HG03139 (cell line): ENCODE data around the gene TMEM107.

Experiments
- ATAC-seq: cut with Tn5 transposase; IDR thresholded peaks from one replicate; pipeline ENCODE4 v1.9.1; 2021; ENCODE audit not compliant: unreplicated experiment

The TMEM107 gene

DNA sequence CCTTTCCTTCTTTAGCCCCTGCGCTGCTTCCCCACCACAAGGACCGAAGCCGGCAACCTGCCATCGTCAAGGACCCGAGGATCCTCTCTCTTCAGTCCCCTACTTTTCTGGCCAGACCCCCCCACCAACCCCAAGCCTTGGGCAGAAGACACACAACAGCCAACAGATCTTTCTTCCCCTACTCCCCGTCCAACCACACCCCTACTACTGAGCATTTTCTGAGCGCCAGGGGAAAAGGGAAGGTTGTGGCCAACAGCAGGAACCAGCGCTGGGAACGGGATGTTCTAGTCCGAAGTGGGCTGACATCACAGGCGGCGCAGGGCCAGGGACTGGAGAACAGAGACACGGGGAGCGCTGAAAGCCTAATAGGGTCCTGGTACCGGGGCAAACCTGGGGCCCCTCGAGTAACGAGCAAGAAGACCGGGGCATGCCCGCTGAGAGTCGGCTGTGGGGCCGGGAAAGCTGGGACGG lies 24.5 kb downstream of the TMEM107 start:
- ATAC-seq, result no peak

GRCh38 chr17:8151120-8151640 lies 25.0 kb downstream of the TMEM107 start:
- ATAC-seq, result peak; percentile 34

DNA sequence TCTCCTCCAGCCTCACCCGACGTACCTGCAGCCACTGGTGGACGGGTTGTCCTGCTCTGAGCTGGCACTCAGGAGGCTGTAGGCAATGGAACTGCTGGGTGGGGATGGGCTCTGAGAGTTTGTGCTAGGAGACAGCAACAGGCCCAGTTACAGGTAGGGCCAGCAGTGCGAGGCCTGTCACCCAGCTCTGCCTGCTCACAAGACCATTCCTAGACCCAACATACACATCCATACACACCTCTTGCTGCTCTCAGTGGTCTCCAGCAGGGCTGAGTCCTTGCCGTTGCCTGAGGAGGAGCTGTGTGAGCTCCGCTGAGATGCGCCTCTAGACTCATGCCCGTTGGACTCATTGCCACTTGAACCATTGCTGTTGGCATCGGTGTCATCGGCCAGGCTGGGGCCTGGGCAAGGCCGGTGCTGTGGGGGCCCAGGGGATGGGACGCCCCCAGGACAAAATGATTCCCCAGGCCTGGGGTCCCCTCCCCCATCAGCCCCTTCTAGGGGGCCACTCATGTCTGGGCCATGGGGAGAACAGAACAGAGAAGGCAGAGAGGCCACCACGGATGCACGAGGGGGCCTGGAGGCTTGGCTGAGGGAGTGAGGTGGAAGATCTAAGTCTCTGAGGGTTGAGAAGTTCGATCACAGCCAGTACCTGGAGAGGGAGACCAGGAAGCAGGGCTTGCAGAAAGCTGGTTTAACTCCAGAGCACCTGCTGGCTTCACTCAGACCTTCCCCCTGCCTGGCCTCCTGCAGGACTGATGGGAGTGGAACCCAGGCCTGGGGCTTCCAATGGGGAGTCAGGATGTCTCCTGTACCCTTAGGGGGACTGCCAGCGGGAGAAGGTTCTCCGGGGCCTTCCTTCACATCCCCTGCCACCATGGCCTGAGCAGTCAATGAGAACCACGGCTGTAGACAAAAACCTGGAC lies 25.7 kb downstream of the TMEM107 start:
- no peak for ATAC-seq

- ATAC-seq, result no peak
Measured at GRCh38 chr17:8149419-8150193, 26.6 kb downstream of the TMEM107 start.

DNA sequence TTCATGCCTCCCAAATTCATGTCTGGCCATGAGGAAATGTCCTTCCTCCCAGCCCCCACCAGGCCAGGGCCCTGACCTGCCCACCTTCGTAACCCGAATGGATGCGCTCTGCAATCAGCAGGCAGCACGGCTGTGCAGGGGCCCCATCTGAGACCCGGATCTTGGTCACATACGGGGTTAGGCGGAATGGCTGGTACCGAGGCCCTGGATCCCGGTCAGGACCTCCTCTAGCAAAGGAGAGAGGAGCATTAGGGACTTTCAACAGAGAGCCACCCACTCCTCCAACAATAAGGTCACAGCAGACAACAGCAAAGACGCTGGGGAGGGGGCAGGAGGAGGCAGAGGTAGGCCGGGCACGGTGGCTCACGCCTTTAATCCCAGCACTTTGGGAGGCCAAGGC lies 27.6 kb downstream of the TMEM107 start:
- no peak for ATAC-seq

DNA sequence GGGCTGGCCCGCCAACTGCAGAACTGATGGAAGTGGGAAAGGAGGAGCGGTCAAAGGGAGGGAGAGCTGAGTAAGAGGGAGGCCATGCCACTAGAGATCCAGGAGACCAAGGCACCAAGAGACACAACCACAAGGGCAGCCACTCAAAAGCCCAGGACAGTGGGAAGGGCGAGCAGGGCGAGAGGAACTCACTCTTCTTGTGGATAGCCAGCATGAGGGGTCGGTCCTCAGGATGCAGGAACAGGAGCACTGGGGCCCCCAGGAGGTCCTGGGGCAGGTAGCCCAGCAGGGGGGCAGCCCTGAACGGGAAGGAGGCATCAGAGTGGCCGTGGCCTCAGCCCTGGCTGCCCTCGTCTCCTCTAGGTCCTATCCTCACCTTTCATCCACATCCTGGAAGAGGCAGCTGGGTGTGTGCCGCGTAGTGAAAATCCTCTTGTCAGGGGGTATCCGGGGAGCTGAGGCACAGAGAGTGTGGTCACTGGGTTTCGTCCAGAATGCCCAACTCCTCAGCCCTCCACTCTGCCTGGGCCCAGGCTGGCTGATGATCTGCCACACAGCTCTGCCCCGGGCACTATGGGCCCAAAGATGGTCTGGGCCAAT lies 28.3 kb downstream of the TMEM107 start:
- ATAC-seq, result no peak

DNA sequence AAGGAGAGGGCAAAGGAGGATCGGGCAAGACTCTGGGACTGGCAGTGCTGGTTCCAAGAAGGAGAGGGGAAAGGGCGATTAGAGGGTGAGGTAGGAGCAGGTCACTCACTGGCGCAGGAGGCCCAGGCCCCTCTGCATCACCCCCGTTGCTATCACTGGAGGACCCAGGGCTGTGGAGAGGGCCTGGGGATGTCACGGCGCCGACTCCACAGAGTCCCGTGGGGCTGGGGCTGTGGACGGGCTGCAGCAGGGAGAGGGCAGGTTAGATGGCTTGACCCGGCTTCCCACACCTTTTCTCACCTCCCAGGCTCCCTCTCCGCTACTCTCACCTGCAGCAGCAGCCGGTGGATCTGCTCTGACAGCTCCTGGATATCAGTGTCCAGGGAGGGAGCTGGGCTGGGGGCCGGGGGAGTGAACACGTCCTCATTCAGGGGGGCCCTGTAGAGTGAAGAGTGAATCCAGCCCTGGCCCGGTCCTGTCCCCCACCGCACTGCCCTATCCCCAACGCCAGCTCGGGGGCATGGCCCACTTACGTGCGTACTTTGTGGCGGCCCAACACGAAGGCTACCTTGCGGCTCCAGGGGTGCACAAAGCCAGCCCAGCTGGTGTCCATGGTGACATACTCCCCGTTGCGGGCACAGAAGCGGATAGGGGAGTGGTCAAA lies 28.9 kb downstream of the TMEM107 start:
- ATAC-seq, result no peak

DNA sequence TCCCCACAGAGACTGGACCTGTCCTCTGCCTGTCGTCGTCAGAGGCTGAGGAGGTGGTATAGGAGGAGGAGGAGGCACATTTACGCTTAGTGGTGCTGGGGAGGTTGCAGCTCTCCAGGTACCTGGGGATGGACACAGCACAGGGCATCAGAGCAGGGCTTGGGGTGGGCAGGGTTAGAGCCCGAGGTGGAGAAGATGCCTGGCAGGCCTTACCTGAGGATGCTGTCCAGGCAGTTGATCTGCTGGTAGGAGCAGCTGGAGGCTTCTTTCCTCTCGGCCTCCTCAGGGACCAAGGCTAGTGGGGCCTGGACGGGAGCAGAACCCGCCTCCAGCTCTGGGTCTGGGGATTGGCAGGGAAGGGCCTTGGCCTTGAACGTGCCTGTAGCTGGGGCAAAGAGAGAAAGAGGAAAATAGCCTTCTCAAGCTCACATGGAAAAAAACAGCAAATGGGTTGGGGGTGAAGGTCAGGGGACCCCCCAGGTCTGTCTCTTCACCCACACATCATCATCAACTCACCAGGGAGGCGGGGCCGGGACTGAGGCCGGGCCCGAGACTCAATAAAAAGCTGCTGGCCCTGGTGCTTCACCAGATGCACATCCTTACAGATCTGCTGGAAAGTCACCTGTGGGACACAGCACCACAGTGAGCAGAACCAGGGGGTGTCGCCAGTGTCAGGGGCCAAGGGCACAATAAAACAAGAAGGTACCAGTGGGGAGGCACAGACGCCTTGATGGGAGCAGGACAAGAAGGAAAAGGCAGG lies 29.6 kb downstream of the TMEM107 start:
- ATAC-seq, result no peak

GRCh38 chr17:8145811-8146210 lies 30.4 kb downstream of the TMEM107 start:
- no peak for ATAC-seq

DNA sequence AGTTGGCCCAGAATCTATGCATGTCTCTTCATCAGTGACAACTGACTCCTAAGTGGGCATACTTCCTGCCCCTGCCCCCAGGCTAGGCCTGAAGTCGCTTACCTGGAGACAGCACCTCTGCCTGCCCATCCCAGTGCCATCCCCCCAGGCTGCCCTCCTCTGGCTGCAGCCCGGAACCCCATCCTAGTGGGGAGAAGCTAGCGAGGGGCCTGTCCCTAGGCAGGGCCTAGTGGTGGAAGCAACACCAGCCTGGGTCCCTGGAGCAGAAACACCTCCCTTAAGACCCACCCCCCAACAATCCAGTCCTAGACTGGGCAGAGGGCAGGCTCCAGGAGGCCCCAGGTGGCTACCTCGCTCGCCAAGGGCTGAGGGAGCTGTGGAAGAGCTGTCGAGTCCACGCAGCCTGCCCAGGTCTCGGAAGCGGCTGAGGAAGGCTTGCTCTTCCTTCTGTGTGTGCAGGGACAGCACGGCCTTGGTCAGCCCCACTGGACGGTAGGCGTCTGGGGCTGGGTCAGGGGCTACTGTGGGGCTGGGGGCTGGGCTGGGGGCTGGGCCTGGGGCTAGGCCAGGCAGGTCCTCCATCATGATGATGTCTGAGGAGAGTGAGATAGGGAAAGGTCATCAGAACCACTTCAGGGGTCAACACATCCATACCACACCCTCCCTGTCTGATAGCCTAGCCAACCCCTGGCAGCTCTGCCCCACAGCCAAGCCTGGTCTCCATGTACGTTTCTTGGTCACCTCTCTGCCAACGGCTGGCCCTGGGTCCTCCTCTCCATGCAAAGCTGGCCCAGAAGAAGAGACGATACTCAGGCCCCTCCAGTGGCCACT lies 31.6 kb downstream of the TMEM107 start:
- no peak for ATAC-seq

GRCh38 chr17:8143581-8144400 lies 32.4 kb downstream of the TMEM107 start:
- no peak for ATAC-seq

GRCh38 chr17:8142887-8143580 lies 33.1 kb downstream of the TMEM107 start:
- no peak for ATAC-seq

- no peak for ATAC-seq
Measured at GRCh38 chr17:8142158-8142886, 33.9 kb downstream of the TMEM107 start.

DNA sequence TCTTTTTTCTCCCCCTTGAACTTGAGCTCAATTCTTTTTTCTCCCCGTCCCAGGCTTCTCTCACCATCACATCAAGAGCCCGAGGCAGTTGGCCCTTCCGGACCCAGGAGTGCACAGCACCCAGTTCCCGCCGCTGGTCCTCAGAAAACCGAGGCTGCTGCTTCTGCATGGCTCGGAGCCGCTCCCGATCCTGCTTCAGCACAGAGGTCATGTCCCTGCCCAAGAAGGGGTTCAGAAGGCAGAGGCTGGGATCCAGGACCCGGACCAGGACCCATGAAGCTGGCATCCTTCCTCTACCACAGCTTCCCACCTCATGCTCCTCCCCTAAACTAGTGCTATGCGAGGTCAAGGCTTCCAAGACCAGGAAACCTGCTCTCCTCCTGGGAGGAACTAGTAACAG lies 34.4 kb downstream of the TMEM107 start:
- ATAC-seq, result no peak

DNA sequence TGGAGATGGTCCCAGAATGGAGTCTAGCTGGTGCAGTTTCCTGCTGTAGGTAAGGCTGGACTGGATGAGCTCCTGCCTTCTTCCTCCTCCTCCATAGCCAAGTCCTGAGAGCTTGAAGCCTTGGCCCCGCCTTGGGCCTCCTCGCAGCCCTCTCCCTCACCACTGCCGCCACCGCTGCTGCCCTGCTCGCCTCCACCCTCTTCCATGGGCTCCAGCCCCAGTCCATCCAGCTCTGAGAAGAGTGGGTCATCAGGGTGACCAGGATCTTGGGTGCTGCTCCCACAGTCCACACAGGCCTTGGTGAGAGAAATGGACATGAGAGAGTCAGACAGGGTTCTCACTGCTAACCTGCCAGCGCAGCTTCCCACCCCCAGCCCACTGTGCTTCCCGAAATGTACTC lies 35.1 kb downstream of the TMEM107 start:
- ATAC-seq, result no peak

DNA sequence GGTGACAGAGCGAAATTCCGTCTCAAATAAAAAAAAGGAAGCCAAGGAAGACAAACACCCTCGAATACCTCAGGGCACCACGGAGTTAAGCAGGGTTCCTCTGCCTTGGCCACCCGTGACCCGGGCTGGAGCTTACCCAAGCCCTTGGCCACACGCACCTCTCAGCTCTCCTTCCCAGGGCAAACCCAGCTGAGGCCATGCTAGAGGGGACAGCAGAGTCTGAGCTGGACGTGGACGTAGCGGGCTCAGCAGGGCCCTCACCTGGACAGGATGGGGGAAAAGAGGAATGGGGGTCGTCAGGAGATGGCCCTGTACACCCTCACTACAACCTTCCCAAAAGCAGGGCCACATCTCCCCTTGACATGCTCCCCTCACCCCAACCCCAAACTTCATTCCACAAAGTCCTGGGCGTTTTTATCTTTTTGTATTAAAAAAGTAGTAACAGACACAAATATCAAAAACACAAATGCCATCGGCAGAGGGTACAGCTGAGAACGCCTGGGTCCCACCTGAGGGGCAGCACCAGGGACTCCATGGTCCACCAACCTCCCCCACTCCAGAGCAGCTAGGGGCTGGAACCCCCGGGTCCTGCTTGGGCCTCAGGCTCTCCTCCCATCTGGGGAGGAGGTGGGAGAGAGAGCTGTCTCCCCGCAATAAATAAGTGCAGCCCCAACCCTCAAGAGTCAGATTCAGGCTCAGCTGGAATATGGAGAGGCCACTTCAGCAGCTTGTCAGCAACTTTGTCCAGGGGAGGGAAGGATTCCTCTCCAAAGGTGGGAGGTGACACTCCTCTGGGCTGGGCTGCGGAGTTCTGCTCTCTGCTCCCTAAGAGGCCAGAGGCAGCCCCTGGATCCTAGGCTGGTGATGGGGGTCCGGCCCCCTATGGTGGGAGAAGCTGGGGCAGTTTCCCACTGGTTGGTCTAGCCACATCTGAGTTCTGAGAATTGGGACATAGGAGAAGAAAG lies 35.8 kb downstream of the TMEM107 start:
- no peak for ATAC-seq
